Measurements from ENCODE around the gene HOMER2.

The HOMER2 gene

DNA sequence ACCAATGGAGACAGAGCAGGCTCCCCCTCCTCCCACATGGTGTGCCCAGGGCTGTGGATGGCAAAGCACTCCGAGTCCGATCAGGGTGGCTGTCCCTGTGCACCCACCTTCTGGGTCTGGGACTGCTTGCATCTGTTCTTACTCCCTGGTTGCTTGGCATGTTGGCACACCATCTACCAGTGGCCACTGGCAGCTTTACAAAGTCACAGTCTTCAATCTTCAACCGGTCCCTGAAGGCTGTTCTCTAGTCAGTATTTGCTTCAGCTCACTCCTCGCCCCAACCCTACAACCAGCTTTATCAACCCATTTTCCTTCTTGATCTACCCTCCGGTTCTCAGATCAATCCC, 14.8 kb downstream of the HOMER2 start:
- Histone ChIP-seq H3K4me2 (ENCODE audit: low read length) (no peak overlapping the region), H4K20me1 (ENCODE audit: insufficient read depth, low read length) (peaks cover 27% of the 10 kb centered on the region; the same call in 1 of the 2 replicates), H3K27ac (ENCODE audit: low read length) (no peak overlapping the region), H3K79me2 (ENCODE audit: low read length) (no peaks in the 10 kb centered on the region), H3K27me3 (ENCODE audit: low read depth, low read length) (no peaks in the 10 kb centered on the region), H3K9ac (ENCODE audit: low read length) (no peak overlapping the region), H3K4me3 (ENCODE audit: low read length) (no peak overlapping the region), H3K36me3 (replicated peaks; ENCODE audit: low read depth, low read length) (no peaks in the 10 kb centered on the region), H3K4me1 (ENCODE audit: low read length) (no peaks in the 10 kb centered on the region), H2AFZ (ENCODE audit: low read depth, low read length) (no peak overlapping the region), H3K9me3 (ENCODE audit: insufficient read depth, low read length) (no peaks in the 10 kb centered on the region)
- TF ChIP-seq, protein P1, sequence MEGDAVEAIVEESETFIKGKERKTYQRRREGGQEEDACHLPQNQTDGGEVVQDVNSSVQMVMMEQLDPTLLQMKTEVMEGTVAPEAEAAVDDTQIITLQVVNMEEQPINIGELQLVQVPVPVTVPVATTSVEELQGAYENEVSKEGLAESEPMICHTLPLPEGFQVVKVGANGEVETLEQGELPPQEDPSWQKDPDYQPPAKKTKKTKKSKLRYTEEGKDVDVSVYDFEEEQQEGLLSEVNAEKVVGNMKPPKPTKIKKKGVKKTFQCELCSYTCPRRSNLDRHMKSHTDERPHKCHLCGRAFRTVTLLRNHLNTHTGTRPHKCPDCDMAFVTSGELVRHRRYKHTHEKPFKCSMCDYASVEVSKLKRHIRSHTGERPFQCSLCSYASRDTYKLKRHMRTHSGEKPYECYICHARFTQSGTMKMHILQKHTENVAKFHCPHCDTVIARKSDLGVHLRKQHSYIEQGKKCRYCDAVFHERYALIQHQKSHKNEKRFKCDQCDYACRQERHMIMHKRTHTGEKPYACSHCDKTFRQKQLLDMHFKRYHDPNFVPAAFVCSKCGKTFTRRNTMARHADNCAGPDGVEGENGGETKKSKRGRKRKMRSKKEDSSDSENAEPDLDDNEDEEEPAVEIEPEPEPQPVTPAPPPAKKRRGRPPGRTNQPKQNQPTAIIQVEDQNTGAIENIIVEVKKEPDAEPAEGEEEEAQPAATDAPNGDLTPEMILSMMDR (IDR thresholded peaks at IDR 0.05; ENCODE audit: low read depth, low read length): no peak
- TF ChIP-seq EZH2phosphoT487 (IDR thresholded peaks at IDR 0.05; ENCODE audit: low read depth): no peak

DNA sequence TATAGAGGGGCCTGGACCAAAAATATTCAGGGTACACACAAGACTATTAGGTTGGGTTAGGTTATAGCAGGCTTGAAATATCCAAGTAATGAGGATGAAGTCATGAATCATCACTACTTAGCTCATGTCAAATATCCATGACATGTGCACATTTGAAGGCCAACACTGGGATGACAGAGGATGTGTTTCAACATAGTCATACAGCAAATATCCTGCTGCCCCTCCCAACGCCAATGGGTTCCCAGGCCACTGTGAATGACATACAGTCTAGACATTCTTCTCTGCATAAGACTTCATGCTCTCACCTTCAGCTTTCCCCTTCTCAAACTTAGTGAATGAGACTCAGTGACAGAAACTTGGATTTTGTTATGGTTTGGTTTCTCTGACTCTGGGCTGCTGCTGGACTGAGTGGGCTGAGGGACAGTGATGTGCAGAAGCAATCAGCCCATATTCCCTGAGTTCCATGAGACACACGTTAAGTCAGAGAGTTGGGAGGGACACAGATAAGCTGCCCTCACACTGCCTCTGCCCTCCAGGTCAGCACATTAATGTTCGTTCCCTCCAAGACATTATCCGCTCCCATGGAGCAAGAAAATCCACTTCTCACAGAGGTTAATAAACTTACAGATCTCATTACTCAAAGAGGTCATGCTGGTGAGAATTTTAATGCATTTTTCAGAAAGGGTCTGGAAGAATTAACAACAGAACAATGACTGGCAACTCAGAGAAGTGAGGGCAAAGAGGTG, 15.4 kb downstream of the HOMER2 start:
- H3K27me3 ChIP-seq (ENCODE audit: low read depth, low read length): no peaks in the 10 kb centered on the region
- no peaks in the 10 kb centered on the region for H3K4me1 ChIP-seq (ENCODE audit: low read length)
- H3K27ac ChIP-seq (ENCODE audit: low read length): no peak overlapping the region
- H3K79me2 ChIP-seq (ENCODE audit: low read length): no peaks in the 10 kb centered on the region
- peaks cover 23% of the 10 kb centered on the region; the same call in 1 of the 2 replicates for H4K20me1 ChIP-seq (ENCODE audit: insufficient read depth, low read length)
- no peaks in the 10 kb centered on the region for H3K36me3 ChIP-seq (replicated peaks; ENCODE audit: low read depth, low read length)
- H3K4me2 ChIP-seq (ENCODE audit: low read length): no peak overlapping the region
- no peak overlapping the region for H3K4me3 ChIP-seq (ENCODE audit: low read length)
- H3K9me3 ChIP-seq (ENCODE audit: insufficient read depth, low read length): no peaks in the 10 kb centered on the region
- no peak overlapping the region for H3K9ac ChIP-seq (ENCODE audit: low read length)
- H2AFZ ChIP-seq (ENCODE audit: low read depth, low read length): no peak overlapping the region
- no peak for TF ChIP-seq EZH2phosphoT487 (IDR thresholded peaks at IDR 0.05; ENCODE audit: low read depth)
- TF ChIP-seq, protein P1 (IDR thresholded peaks at IDR 0.05; ENCODE audit: low read depth, low read length): no peak

DNA sequence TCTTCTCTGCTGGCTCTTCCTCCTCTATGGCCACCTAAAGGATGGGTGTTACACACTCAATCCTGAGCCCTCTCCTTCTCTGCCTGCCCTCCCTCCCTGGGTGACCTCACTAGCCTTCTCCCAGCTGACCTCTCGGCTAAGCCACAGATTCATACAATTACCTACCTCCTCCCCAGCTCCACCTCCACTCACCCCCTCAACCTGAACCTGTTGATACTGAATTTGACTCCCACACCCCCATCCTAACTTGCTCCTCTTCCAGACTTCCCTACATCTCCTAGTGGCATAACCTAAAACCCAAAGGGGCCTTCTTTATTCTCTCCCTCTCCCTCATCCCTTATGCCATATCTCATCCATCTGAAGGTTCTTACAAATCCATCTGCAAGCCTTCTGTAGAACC, 17.1 kb downstream of the HOMER2 start:
- Histone ChIP-seq H3K4me2 (ENCODE audit: low read length) (no peak overlapping the region), H3K4me3 (ENCODE audit: low read length) (no peak overlapping the region), H3K27ac (ENCODE audit: low read length) (no peak overlapping the region), H2AFZ (ENCODE audit: low read depth, low read length) (no peak overlapping the region), H3K36me3 (replicated peaks; ENCODE audit: low read depth, low read length) (no peaks in the 10 kb centered on the region), H3K79me2 (ENCODE audit: low read length) (no peaks in the 10 kb centered on the region), H4K20me1 (ENCODE audit: insufficient read depth, low read length) (peaks cover 18% of the 10 kb centered on the region; the same call in 1 of the 2 replicates), H3K4me1 (ENCODE audit: low read length) (no peaks in the 10 kb centered on the region), H3K9me3 (ENCODE audit: insufficient read depth, low read length) (no peaks in the 10 kb centered on the region), H3K9ac (ENCODE audit: low read length) (no peak overlapping the region), H3K27me3 (ENCODE audit: low read depth, low read length) (no peaks in the 10 kb centered on the region)
- TF ChIP-seq, protein P1 (IDR thresholded peaks at IDR 0.05; ENCODE audit: low read depth, low read length): no peak
- no peak for TF ChIP-seq EZH2phosphoT487 (IDR thresholded peaks at IDR 0.05; ENCODE audit: low read depth)

DNA sequence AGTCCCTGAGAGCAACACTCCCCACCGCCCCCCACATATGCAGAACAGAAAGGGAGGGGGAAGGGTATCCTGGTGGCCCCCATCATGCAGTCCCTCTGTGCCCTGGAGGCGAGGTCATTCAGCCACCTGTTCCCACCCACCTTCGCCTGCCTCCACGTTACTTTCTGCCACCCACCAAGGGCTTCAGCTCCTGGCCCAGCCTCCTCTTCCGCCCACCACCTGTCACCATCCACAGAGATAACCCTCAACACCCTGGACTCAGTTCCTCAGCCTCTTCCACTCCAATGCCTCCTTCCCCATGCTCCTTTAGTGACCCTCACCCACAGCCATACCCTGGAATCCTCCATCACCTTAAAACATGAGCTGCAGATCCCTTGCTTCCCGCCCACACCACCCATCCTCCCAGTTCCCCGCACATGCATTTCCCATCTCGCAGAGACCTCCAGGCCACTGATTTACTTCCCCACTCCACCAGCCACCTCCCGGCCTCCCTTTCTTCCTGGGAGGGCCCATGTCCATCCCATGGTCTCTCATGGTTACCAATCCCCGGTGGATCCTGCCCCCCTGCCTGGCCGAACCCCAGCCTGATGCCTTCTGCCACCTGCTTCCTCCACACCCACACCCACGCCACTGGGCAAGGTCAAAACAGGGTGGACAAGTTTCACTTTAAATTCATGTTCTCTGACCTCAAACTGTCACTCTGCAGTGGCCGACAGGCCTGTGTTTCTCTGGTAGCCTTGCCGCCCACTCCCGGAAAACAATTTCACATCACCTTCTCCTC, 18.2 kb downstream of the HOMER2 start:
- Histone ChIP-seq H3K4me2 (ENCODE audit: low read length) (no peak overlapping the region), H3K4me3 (ENCODE audit: low read length) (no peak overlapping the region), H3K9me3 (ENCODE audit: insufficient read depth, low read length) (no peaks in the 10 kb centered on the region), H3K36me3 (replicated peaks; ENCODE audit: low read depth, low read length) (no peaks in the 10 kb centered on the region), H3K4me1 (ENCODE audit: low read length) (no peaks in the 10 kb centered on the region), H2AFZ (ENCODE audit: low read depth, low read length) (no peak overlapping the region), H3K9ac (ENCODE audit: low read length) (no peak overlapping the region), H3K27me3 (ENCODE audit: low read depth, low read length) (no peaks in the 10 kb centered on the region), H3K27ac (ENCODE audit: low read length) (no peak overlapping the region), H4K20me1 (ENCODE audit: insufficient read depth, low read length) (peaks cover 18% of the 10 kb centered on the region; the same call in 1 of the 2 replicates), H3K79me2 (ENCODE audit: low read length) (no peaks in the 10 kb centered on the region)
- TF ChIP-seq, protein P1 (IDR thresholded peaks at IDR 0.05; ENCODE audit: low read depth, low read length): no peak
- TF ChIP-seq EZH2phosphoT487 (IDR thresholded peaks at IDR 0.05; ENCODE audit: low read depth): no peak
